Activated T-helper 1 cell treated with Interleukin-2 at 50 U/mL for 16 hours (primary cell): Measurements from ENCODE around the gene LEPROT.

Experiments used
- DNase-seq: peaks from one replicate; pipeline ENCODE4 v3.0.0-alpha.2; 2020; ENCODE audit warnings: low read depth

Gene LEPROT

DNA sequence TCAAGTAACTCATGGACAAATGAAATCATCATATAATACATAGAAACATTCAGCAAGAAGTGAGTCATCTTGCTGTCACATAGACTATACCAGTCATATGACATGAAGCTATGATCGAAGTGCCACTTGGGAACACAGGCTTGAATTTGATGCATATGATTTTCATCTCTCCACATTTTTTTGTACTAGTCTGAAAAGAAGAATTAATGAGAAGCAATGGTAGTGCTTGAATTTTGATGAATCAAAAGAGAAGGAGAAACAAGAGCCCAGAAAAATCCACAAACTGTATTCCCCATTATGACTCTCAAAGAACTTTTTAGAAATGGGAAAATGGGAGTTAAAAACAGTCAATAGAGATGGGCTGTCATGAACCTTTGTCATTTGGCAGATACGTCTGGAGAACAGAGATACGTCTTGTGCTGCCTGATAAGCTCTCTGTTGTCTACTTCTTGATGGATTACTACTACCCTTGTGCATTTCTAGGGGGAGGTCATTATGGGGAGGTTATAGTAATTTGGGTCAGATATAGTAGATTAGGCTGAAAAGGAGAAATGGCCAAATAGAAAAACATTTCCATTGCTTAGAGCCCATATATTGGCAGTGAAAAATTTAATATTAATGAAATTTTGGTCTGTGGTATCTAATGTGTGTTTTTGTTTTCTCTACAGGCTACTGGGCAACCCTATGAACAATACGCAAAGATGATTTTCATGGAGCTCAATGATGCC is 8.0 kb upstream of the LEPROT start:
- DNase-seq = no peak

GRCh38 chr1:65412984-65413375 is 7.5 kb upstream of the LEPROT start:
- DNase-seq = no peak

GRCh38 chr1:65414538-65414937 is 5.9 kb upstream of the LEPROT start:
- no peak for DNase-seq

DNA sequence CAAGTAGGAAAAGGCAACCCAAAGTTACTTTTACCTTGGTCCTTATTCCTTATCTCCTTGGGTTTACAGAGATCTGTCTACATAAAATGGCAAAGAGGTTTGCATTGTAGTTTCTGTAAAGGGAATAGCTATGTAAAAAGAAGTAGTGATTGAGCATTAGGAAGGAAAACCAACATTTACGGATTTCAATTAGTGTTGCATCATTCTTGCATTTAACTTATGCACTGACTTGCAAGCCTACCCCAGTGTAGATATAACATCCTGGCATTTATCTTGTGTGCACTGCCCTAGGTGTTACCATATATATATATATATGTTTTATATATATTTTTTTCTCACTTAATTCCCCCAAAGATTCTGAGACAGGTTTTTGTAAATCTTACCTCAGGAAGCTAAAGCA is 3.7 kb upstream of the LEPROT start:
- DNase-seq = no peak

DNA sequence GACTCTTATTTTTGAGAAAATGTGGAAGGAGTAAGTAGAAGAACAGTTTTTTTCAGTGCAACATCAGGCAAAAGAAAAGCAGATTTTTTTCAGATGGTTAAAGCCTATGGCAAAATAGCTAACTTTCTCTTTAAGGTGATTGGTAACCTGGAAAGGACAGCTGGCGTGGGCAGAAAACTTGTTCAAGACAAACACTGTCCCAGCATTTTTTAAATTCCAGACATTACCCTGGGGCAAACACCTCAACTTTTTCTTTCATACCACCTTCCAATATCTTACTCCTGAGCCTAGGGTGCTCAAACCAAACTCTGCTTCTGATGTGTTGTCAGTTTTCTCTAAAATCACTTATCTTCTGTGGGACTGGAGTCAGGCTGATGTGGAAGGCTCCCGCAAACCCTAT is 2.7 kb upstream of the LEPROT start:
- DNase-seq = no peak

GRCh38 chr1:65418522-65419185 is 1.8 kb upstream of the LEPROT start:
- no peak for DNase-seq

- DNase-seq = peak; percentile 97
Measured at GRCh38 chr1:65419681-65420589, 533 bp upstream of the LEPROT start.

DNA sequence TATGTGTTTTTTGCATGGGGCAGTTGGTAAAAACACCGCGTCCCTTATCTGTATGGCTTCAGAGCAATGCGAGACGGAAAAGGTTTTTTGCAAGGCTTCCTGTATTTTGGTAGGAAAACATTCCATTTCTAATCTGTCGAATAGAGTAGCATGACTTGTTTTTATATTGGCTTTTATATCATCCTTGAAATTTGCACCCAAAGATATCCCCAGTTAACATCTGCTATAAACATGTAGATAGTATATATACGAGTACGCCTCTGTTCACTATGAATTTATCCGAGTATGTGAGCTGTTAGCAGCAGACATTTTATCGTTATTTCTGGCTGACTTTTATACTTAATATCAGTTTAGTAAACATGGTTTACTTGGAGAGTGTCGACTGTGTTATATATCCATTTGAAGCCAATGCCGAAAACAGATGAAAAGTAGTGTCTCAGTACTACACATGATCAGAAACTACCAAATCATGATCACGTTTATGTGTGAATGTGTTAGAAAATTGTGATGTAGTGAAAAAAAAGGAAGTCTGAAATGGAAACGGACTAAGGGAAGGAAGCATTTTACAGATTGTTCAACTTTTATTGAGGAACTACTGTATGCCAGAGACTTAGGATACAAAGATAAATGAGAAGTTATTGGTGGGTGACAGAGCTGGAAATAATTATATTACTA is 1.0 kb downstream of the LEPROT start:
- no peak for DNase-seq

DNA sequence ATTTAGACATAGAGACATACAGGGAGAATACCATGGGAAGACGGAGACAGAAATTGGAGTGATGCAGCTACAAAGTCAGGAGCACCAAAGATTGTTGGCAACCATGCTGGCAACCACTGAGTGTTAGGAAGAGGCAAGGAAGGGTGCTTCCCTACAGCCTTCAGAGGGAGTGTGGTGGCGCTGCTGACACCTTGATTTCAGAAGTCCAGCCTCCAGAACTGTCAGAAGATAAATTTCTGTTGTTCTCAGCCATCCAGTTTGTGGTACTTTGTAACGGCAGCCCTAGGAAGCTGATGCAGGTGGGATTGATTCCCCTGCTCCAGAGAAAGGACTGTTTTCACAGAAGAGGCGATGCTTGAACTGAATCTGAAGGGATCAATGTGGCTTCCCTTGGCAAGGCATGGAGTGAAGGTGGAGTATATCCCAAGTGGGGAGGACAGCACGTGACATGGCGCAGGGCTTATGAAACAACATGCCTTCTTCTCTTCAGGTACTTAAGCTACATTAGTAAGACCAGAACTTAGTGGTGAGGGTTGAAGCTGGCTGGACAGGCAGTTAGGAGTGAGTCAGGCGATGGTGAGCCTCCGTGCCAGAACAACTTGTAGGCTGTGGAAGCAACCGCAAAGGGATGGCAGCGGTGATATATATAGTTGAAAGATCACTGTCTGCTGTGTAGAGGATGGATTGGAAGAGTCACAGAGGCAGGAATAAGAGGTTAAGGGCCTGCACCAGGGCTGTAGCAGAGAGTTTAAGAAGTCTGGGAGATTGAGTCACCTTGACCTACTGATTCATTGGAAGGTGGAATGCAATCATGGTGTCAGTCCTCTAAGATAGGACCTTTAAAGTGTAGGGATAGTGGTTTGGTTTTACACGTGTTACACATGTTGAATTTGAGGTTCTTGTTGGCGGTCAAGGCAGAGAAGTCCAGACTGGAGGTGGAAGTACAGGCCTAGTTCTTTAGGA is 2.1 kb downstream of the LEPROT start:
- no peak for DNase-seq

- DNase-seq = no peak
Measured at GRCh38 chr1:65423884-65424572, 3.6 kb downstream of the LEPROT start.

DNA sequence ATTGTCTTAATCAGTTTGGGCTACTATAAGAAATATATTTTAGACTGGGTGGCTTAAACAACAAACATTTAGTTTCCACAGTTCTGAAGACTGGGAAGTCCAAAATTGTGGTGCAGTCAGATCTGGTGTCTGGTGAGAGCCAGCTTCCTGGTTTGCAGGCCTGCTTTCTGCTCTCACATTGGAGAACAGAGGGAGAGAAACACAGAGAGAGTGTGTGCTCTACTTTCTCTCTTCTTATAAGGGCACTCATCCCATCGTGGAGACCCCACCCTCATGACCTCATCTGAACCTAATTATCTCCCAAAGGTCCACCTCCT is 4.1 kb downstream of the LEPROT start:
- DNase-seq = no peak

- DNase-seq = no peak
Measured at GRCh38 chr1:65425006-65425405, 4.5 kb downstream of the LEPROT start.

GRCh38 chr1:65425697-65426096 is 5.2 kb downstream of the LEPROT start:
- no peak for DNase-seq

- DNase-seq = no peak
Measured at GRCh38 chr1:65429078-65429477, 8.6 kb downstream of the LEPROT start.

GRCh38 chr1:65429806-65430205 is 9.3 kb downstream of the LEPROT start:
- no peak for DNase-seq

GRCh38 chr1:65431111-65431705 is 10.7 kb downstream of the LEPROT start:
- no peak for DNase-seq

DNA sequence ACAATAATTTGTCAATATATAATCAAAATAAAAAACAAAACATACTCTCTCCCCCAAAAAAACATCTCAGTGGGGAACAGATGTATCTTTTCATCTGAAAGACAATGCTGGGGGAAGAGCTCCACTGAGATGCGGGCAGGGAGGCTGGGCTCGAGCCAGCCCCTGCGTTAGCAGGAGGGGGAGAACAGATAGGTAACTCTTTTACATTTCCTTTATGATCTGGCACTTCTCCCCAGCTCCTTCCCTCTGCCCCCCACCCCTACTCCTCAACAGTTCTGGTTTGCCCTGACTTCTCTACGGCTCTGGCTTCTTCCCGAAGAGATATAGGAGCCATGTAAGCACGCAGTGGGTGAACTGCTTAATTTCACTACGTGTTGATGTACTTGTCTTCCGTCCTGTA is 12.4 kb downstream of the LEPROT start:
- no peak for DNase-seq

- DNase-seq = no peak
Measured at GRCh38 chr1:65434255-65434654, 13.8 kb downstream of the LEPROT start.

DNA sequence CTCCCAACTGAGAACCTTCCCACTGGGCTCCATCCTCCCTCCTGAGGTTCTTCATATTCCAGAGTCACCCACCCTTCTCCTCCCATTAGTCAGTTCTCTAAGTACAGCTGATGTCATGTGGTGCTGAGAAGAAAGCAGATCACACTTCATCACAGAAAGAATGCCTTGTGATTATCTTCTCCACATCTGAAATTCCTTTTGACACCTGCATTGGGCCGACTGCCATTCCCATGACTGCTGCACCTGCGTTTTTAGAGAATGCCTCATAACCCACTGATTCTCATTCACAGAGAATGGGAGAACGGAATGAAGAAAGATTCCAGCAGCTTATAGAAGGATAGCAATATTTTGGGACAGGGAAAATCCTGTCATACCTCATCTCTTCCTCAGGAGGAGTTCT is 14.3 kb downstream of the LEPROT start:
- no peak for DNase-seq

DNA sequence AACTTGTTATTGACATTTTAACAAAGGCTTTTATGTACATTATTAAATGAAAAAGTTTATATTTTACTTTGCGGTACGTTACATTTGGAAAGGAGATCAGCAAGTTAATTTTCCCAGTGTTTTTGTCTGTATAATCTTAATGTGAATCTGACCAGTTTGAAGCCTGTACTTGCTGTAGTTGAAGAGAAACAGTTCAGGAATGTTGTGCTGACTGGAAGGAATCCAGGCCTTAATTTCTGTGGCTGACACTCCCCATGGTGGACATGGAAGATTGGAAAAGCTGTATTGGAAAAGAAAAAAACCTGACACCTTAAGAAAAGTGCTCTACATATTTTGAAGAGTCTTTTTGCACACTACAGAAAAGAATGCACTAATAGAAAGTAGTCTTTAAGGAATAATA is 15.5 kb downstream of the LEPROT start:
- DNase-seq = no peak
